HG03342 (cell line): ENCODE data around the gene KRTAP12-4.
"Not testable (repeated sequence)": the region's sequence is repeated elsewhere in the genome, so short reads cannot be mapped to it uniquely, and the experiment has no call there.

ENCODE experiments used
- ATAC-seq: cut with Tn5 transposase; IDR thresholded peaks from one replicate; pipeline ENCODE4 v1.9.1; 2021; ENCODE audit warnings: mild to moderate bottlenecking, moderate library complexity; ENCODE audit not compliant: unreplicated experiment

Gene KRTAP12-4

DNA sequence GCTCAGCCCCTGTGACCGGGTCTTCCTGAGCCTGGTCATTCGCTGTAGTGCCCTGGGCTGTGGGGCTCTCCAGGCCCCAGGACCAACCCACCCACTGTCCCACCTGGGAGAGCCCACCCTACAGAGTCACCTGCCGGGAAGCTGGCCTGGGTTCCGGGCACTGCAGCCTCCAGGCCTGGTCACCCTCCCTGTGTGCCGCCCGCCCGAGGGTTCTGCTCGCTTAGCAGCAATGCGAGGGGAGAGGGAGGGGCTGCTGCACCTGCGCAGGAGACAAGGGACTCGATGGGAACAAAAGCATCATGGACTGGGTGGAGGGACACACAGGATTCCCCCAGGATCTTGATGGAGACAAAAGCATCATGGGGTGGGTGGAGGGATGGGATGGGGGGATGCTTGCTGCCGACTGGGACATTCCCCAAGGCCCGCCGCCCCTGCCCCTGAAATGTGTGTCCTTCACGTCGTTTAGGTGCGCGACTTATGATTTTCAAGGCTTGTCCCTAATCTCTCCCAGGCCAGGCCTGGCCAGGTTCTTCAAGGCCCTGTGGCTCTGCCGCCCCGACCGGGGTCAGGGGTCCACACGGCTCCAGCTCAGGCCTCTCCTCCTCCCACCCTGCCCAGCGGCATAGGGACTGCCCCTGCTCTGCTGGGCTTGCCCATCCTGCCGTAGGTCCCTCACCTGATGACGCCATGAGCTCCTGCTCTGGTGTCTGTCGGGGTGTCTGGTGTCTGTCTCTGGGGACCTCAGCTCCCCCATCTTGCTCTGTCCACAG lies 40.9 kb downstream of the KRTAP12-4 start:
- ATAC-seq, result no peak

DNA sequence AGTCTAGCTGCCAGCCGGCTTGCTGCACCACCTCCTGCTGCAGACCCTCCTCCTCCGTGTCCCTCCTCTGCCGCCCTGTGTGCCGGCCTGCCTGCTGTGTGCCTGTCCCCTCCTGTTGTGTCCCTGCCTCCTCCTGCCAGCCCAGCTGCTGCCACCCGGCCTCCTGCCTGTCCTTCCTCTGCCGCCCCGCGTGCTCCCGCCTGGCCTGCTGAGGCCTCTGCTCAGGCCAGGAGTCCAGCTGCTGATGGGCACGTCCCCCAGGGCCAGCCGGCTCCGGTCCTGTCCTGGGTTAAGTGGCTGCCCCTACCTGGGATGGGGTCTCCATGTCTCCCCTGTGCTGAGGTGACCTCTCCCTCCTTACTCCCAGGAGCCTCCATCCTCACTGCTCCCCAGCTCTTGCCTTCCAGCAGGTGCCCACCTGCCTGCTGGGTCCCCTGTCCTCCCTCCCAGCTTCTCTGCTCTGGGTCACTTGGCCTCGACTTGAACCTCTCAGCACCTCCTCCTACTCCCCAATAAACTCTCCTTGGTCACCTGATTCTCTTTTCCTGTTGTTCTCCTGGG lies 41.7 kb downstream of the KRTAP12-4 start:
- ATAC-seq, result no peak

DNA sequence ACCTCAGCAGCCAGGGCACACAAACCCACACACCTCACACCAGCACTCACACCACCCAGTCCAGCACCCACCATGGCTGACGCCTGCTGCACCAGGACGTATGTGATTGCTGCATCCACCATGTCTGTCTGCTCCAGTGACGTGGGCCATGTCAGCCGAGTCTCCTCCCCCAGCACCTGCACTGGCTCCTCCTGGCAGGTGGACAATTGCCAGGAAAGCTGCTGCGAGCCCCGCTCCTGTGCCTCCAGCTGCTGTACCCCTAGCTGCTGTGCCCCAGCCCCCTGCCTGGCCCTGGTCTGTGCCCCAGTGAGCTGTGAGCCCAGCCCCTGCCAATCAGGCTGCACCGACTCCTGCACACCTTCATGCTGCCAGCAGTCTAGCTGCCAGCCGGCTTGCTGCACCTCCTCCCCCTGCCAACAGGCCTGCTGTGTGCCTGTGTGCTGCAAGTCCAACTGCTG lies 42.4 kb downstream of the KRTAP12-4 start, which contains the start of gene KRTAP10-8:
Gene KRTAP10-8, plus strand, starts transcription at position 51 of the 458 bp plus-strand sequence. Its CDS starts 22 bp downstream, at position 73.
- ATAC-seq, result no peak

DNA sequence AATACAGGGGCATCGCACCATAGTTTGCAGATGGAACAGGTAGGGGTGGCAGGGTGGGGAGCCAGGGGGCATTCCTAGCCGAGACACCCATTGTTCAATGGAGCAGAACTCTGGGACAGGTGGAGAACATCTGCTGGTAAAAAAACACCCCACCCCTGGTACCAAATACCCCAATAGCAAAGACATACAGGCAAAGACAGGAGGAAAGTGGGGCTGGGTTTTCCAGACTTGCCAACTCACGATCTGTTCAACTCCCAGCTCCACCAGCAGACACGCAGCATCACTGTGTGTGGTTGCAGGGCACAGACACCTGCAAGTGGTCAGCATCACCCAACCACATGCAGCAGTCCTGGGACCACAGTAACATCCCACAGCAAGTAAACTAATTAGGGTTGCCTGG lies 42.9 kb downstream of the KRTAP12-4 start:
- no peak for ATAC-seq

DNA sequence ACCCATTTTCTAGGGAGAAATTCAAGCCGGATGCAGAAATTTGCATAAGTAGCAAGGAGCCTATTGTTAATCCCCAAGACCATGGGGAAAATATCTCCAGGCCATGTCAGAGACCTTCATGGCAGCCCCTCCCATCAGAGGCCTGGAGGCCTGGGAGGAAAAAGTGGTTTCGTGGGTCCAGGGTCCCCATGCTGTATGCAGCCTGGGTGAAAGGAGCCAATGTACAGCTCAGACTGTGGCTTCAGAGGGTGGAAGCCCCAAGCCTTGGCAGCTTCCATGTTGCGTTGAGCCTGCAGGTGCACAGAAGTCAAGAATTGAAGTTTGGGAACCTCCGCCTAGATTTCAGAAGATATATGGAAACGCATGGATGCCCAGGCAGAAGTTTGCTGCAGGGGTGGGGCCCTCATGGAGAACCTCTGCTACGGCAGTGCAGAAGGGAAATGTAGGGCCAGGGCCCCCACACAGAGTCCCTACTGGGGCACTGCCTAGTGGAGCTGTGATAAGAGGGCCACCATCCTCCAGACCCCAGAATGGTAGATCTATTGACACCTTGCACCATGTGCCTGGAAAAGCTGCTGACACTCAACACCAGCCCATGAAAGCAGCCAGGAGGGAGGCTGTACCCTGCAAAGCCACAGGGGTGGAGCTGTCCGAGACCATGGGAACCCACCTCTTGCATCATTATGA lies 44.2 kb downstream of the KRTAP12-4 start:
- not testable (repeated sequence) for ATAC-seq

DNA sequence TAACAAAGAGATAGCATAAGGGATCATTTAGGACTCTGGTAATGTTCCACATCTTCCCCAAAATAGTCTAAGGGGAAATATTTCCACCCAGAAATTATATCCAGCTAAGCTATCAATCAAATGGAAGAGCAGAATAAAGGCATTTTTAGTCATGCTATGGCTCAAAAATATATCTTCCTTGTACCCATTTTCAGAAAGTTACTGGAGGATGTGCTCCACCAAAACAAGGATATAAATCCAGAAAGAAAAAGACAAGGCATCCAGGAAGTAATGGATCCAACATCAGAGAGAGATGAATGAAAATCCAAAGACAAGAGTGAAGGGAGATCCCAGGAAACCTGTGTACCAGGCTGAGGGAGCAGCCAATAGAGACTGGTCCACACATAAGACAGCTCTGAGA lies 45.3 kb downstream of the KRTAP12-4 start:
- ATAC-seq, result no peak

DNA sequence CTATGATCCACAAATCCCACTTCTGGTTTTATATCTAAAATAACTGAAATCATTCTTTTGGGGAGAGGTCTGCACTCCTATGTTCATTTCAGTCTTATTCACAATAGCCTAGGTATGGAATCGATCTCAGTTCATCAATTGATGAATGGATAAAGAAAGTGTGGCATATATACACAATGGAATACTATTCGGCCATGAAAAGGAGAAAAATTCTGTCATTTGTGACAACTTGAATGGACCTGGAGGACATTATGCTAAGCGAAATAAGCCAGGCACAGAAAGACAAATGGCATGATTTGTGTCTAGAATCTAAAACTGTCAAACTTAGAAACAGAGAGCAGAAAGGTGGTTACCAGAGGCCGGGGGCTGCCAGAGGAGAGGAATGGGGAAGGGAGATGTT lies 48.0 kb downstream of the KRTAP12-4 start:
- ATAC-seq, result no peak
